Heart left ventricle (tissue), 13 donors: Measurements from ENCODE around the gene DENND1C.

Experiments used
- CTCF ChIP-seq, 12 donors: fragments of 200-600 bp; sonication (generic) in 4 of 12; IDR thresholded peaks; one replicate each; pipeline versions ENCODE4 v1.5.0 to v1.8.0; 2018 to 2022; ENCODE audit warnings: antibody characterized with exemption in 12 of 12, mild to moderate bottlenecking in 5 of 12
- POLR2A ChIP-seq, 2 donors: fragments of 450-650 bp; IDR thresholded peaks; one replicate each; pipeline ENCODE4 v1.6.1; 2017; ENCODE audit warnings: antibody characterized with exemption in 2 of 2, mild to moderate bottlenecking in 2 of 2, moderate library complexity in 2 of 2
- donor health status: ischemic (EF 13 %, LVEDD 7.1; RV severe dilation, severe dysfunction).
- donor health status: DM: no; HTN: yes; CAD: no.
- donor health status: DM: no; HTN: no; CAD: no.
- donor health status: ischemic (EF 25% LVEDD 6.9; RV normal size, moderate dysfunction).
- donor health status: ischemic (EF 25% LVEDD 5.7; RV mildly dilated, moderate dysfunction).
- donor health status: ischemic (EF 35%, LVEDD 5.7; RV mildly dilated, moderate dysfunction).
- donor health status: nonischemic (EF 11% LVEDD 7.7; RV severe dilation, severe dysfunction).
- donor health status: DM: yes; HTN: yes; CAD: no.
- donor health status: PGD.
- donor health status: ischemic (EF 29% LVEDD 5.4; RV normal size, mild dysfunction).
- donor health status: nonischemic (EF 23%, LVEDD 6.1; RV moderate dilation, normal function).

- TF ChIP-seq CTCF (IDR thresholded peaks at IDR 0.05) (no peak), POLR2A (IDR thresholded peaks at IDR 0.05) (no peak)
Measured at GRCh38 chr19:6467384-6467783, 14.2 kb downstream of the DENND1C start.
